Measurements from ENCODE around the gene ERC1. TPM values are rescaled to one million over a fixed set of nuclear protein-coding genes. Genes with fewer than 3 reads are reported as not detected.
"Not testable (repeated sequence)": the region's sequence is repeated elsewhere in the genome, so short reads cannot be mapped to it uniquely, and the experiment has no call there.

Gene ERC1
- total and polyA plus RNA-seq, 2 of the 4 experiments (the other 2 are of a cell fraction), result 11.6 to 25.6 TPM

- in situ Hi-C loops (cut with MboI; ENCODE audit: low sequenced_read_pairs); CTCF ChIA-PET: not testable (repeated sequence)
Measured at GRCh38 chr12:1316991-1317390, 326.0 kb downstream of the ERC1 start.

More at GRCh38 chr12:1316991-1317390, 326.0 kb downstream of the ERC1 start:
- H2BK20ac ChIP-seq (ENCODE audit: low read depth, low read length); H3K18ac ChIP-seq (ENCODE audit: low read depth, low read length); H3K14ac ChIP-seq (replicated peaks; ENCODE audit: low read depth, low read length); H3K79me1 ChIP-seq (ENCODE audit: low read depth in 1 of 2, low read length in 2 of 2); H3K27ac ChIP-seq (ENCODE audit: insufficient read depth, low read length); H3K9ac ChIP-seq (ENCODE audit: low read depth, low read length); H3K23ac ChIP-seq (ENCODE audit: low read depth, low read length); H3K56ac ChIP-seq (ENCODE audit: extremely low read depth, insufficient read depth, low read length); BruUV-seq (replicated peaks); POLR2A ChIA-PET (ENCODE audit: unreplicated experiment); H2AK5ac ChIP-seq (ENCODE audit: low read depth, low read length); ATAC-seq (ENCODE audit: low read depth); H3K4me2 ChIP-seq (ENCODE audit: low read depth, low read length); H4K91ac ChIP-seq (ENCODE audit: insufficient read depth, low read depth, low read length); H3K9me3 ChIP-seq (ENCODE audit: control insufficient read depth, insufficient read depth, low read length); H3K36me3 ChIP-seq (ENCODE audit: control insufficient read depth, insufficient read depth, low read length); H2BK15ac ChIP-seq (ENCODE audit: low read depth, low read length); H4K8ac ChIP-seq (ENCODE audit: low read depth in 2 of 2, low read length in 2 of 2); H3K4me3 ChIP-seq (ENCODE audit: insufficient read depth, low read depth, low read length); H2BK120ac ChIP-seq (ENCODE audit: low read depth, low read length); H3K4ac ChIP-seq (ENCODE audit: low read depth, low read length); DNase-seq; H2BK5ac ChIP-seq (ENCODE audit: low read depth, low read length, poor library complexity, severe bottlenecking); H3K9me1 ChIP-seq (ENCODE audit: insufficient read depth, low read length); H3K4me1 ChIP-seq (ENCODE audit: control insufficient read depth, insufficient read depth, low read length); H2AFZ ChIP-seq (replicated peaks; ENCODE audit: low read length, poor library complexity); H2AK9ac ChIP-seq (replicated peaks; ENCODE audit: low read depth, low read length, poor library complexity); dilution Hi-C loops (cut with HindIII; ENCODE audit: low sequenced_read_pairs, unreplicated experiment); H4K20me1 ChIP-seq (ENCODE audit: insufficient read depth, low read length); H4K5ac ChIP-seq (ENCODE audit: low read depth, low read length); H3K27me3 ChIP-seq (ENCODE audit: control insufficient read depth, insufficient read depth, low read length): not testable (repeated sequence)
- no CpG with 5 or more reads among the region's 5 CpGs for WGBS, 2 experiments (ENCODE audit: extremely low coverage in 2 of 2, insufficient read length in 1 of 2)
- intact Hi-C loops (cut with micrococcal nuclease), result loop anchor here (5.0 kb wide), 1 partner anchor 35 kb away; no protein-coding TSS in a partner anchor
